GM19023 (cell line): Measurements from ENCODE around the gene NIPSNAP3A.

Experiments
- ATAC-seq: cut with Tn5 transposase; IDR thresholded peaks from one replicate; pipeline ENCODE4 v1.9.1; 2021; ENCODE audit warnings: mild to moderate bottlenecking, moderate library complexity; ENCODE audit not compliant: unreplicated experiment

NIPSNAP3A gene

GRCh38 chr9:104774132-104774531 is 26.6 kb downstream of the NIPSNAP3A start:
- ATAC-seq, result no peak

- peak; percentile 91 for ATAC-seq
These were observed 27.5 kb downstream of the NIPSNAP3A start for GRCh38 chr9:104774831-104775573.

- ATAC-seq, result peak; percentile 63
These were observed 28.1 kb downstream of the NIPSNAP3A start for GRCh38 chr9:104775574-104775936.

- no peak for ATAC-seq
These were observed 28.5 kb downstream of the NIPSNAP3A start for GRCh38 chr9:104775976-104776375.

GRCh38 chr9:104776797-104777196 is 29.3 kb downstream of the NIPSNAP3A start:
- ATAC-seq, result no peak

GRCh38 chr9:104778802-104779201 is 31.3 kb downstream of the NIPSNAP3A start:
- ATAC-seq, result no peak

- ATAC-seq, result no peak
These were observed 31.9 kb downstream of the NIPSNAP3A start for GRCh38 chr9:104779334-104779733.

- ATAC-seq, result no peak
These were observed 32.6 kb downstream of the NIPSNAP3A start for GRCh38 chr9:104779946-104780535.

GRCh38 chr9:104780796-104781395 is 33.4 kb downstream of the NIPSNAP3A start:
- no peak for ATAC-seq

GRCh38 chr9:104783588-104783987 is 36.1 kb downstream of the NIPSNAP3A start:
- no peak for ATAC-seq

- ATAC-seq, result peak; percentile 79
These were observed 36.6 kb downstream of the NIPSNAP3A start for GRCh38 chr9:104784098-104784497.

- ATAC-seq, result no peak
These were observed 38.8 kb downstream of the NIPSNAP3A start for GRCh38 chr9:104786293-104786692.

- ATAC-seq, result no peak
These were observed 40.0 kb downstream of the NIPSNAP3A start for GRCh38 chr9:104787306-104788015.

GRCh38 chr9:104788251-104788650 is 40.8 kb downstream of the NIPSNAP3A start:
- ATAC-seq, result no peak

- ATAC-seq, result no peak
These were observed 46.6 kb downstream of the NIPSNAP3A start for GRCh38 chr9:104794070-104794469.

- no peak for ATAC-seq
These were observed 47.6 kb downstream of the NIPSNAP3A start for GRCh38 chr9:104795082-104795481.

GRCh38 chr9:104795857-104796256 is 48.4 kb downstream of the NIPSNAP3A start:
- ATAC-seq, result no peak

GRCh38 chr9:104798209-104798995 is 50.9 kb downstream of the NIPSNAP3A start:
- ATAC-seq, result no peak

GRCh38 chr9:104800068-104800785 is 52.7 kb downstream of the NIPSNAP3A start:
- no peak for ATAC-seq

- no peak for ATAC-seq
These were observed 54.6 kb downstream of the NIPSNAP3A start for GRCh38 chr9:104802110-104802509.
